HEK293T (cell line): ENCODE measurements around the gene PIP5K1C.

Source experiments
- ELF4 ChIP-seq: fragments of 450-650 bp; IDR thresholded peaks from 2 replicates; pipeline ENCODE4 v1.6.1; 2017; ENCODE audit warnings: antibody characterized with exemption
- FOXK2 ChIP-seq: fragments of 450-650 bp; IDR thresholded peaks from 2 replicates; pipeline ENCODE4 v1.6.1; 2016; ENCODE audit warnings: mild to moderate bottlenecking
- HDGF ChIP-seq: fragments of 450-650 bp; IDR thresholded peaks from 2 replicates; pipeline ENCODE4 v1.6.1; 2017; ENCODE audit warnings: antibody characterized with exemption, borderline replicate concordance
- LEF1 ChIP-seq: fragments of 450-650 bp; IDR thresholded peaks from 2 replicates; pipeline ENCODE4 v1.6.1; 2017; ENCODE audit warnings: mild to moderate bottlenecking, borderline replicate concordance
- SUZ12 ChIP-seq: fragments of 450-650 bp; IDR thresholded peaks from 2 replicates; pipeline ENCODE4 v1.6.1; 2016; ENCODE audit warnings: mild to moderate bottlenecking

GRCh38 chr19:3674784-3675543, 25.3 kb downstream of the PIP5K1C start:
- TF ChIP-seq SUZ12 (no peak), HDGF (no peak), ELF4 (no peak), LEF1 (no peak), FOXK2 (no peak)
